NCI-H526 treated with DMSO at 0.1 percent for 48 hours (cell line): ENCODE measurements around the gene CEACAM16.
A peak's percentile ranks its signal among the peaks of the same experiment; 100 is the strongest.
"Not testable (repeated sequence)": the region's sequence is repeated elsewhere in the genome, so short reads cannot be mapped to it uniquely, and the experiment has no call there.

Experiments
- DNase-seq: peaks from one replicate; lab custom pipeline; 2025; lab: John Stamatoyannopoulos, UW

Gene CEACAM16, protein sequence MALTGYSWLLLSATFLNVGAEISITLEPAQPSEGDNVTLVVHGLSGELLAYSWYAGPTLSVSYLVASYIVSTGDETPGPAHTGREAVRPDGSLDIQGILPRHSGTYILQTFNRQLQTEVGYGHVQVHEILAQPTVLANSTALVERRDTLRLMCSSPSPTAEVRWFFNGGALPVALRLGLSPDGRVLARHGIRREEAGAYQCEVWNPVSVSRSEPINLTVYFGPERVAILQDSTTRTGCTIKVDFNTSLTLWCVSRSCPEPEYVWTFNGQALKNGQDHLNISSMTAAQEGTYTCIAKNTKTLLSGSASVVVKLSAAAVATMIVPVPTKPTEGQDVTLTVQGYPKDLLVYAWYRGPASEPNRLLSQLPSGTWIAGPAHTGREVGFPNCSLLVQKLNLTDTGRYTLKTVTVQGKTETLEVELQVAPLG

GRCh38 chr19:44698492-44699201 lies at the start of gene CEACAM16:
TSS of gene CEACAM16 (plus strand) at chr19:44699151. CDS start at chr19:44701457, 2,306 bp downstream.
- no peak for DNase-seq

DNA sequence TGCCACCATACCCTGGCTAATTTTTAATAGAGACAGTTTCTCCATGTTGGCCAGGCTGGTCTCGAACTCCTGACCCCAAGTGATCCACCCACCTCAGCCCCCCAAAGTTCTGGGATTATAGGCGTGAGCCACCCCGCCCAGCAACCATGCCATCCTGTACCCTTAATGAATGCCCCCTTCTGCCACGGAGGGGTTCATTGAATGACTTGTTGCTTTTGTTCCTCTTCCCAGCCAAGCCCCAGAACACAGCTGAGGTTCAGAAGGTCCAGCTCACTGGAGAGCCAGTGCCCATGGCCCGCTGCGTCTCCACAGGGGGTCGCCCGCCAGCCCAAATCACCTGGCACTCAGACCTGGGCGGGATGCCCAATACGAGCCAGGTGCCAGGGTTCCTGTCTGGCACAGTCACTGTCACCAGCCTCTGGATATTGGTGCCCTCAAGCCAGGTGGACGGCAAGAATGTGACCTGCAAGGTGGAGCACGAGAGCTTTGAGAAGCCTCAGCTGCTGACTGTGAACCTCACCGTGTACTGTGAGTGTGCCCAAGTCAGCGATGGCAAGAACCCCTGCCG lies 49.3 kb upstream of the CEACAM16 start:
- no peak for DNase-seq

GRCh38 chr19:44653343-44653742 lies 45.6 kb upstream of the CEACAM16 start:
- DNase-seq, result no peak

GRCh38 chr19:44653977-44654774 lies 44.8 kb upstream of the CEACAM16 start:
- no peak for DNase-seq

DNA sequence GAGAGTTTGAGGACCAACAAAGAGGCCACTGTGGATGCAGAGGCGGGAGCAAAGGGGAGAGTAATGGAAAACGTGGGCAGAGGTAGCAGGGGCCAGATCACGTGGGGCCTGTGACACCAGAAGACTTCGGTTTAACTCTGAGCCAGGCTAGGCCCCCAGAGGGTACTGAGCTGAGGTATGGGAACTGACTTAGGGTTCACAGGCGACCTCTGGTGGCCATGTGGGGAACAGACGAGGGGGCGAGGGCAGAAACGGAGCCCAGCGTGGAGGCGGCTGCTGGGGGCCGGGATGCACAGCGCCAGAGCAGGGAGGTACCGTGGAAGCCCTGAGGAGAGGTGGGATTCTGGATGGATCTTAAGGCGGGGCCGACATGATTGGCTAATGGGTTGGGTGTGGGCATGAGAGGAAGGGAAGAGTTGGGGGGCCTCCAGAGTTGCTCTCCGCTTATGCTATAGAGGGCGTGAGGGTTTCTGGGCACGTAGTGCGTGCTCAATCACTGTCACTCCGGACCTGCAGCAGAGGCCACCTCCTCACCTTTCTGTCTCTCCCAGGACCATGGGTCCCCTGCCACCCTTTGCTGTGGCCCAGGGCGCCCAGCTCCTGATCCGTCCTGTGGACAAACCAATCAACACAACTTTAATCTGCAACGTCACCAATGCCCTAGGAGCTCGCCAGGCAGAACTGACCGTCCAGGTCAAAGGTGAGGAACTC lies 41.6 kb upstream of the CEACAM16 start:
- DNase-seq, result peak; percentile 17

GRCh38 chr19:44658069-44658733 lies 40.8 kb upstream of the CEACAM16 start:
- no peak for DNase-seq

GRCh38 chr19:44660081-44660480 lies 38.9 kb upstream of the CEACAM16 start:
- DNase-seq, result no peak

GRCh38 chr19:44661205-44661604 lies 37.7 kb upstream of the CEACAM16 start:
- DNase-seq, result no peak

DNA sequence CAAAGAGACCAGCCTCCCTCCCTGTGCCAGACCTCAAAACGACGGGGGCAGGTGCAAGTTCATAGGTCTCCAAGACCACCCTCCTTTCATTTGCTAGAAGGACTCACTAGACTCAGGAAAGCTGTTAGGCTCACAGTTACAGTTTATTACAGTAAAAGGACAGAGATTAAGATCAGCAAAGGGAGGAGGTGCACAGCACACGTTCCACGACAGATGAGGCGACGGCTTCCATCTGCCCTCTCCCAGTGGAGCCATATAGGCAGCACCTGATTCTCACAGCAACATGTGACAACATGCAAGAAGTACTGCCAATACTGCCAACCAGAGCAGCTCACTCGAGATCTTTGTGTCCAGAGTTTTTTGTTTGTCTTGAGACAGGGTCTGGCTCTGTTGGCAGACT lies 37.0 kb upstream of the CEACAM16 start:
- no peak for DNase-seq

DNA sequence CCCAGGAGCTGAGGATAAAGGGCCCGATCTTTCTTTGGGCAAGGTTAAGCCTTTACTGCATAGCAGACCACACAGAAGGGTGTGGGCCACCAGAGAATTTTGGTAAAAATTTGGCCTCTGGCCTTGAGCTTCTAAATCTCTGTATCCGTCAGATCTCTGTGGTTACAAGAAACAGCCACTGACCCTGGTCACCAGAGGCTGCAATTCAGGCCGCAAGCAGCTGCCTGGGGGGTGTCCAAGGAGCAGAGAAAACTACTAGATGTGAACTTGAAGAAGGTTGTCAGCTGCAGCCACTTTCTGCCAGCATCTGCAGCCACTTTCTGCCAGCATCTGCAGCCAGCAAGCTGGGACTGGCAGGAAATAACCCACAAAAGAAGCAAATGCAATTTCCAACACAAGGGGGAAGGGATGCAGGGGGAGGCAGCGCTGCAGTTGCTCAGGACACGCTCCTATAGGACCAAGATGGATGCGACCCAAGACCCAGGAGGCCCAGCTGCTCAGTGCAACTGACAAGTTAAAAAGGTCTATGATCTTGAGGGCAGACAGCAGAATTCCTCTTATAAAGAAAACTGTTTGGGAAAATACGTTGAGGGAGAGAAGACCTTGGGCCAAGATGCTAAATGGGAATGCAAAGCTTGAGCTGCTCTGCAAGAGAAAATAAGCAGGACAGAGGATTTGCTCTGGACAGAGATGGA lies 36.1 kb upstream of the CEACAM16 start:
- no peak for DNase-seq

GRCh38 chr19:44663996-44664395 lies 35.0 kb upstream of the CEACAM16 start:
- no peak for DNase-seq

- DNase-seq, result no peak
Observed at GRCh38 chr19:44664976-44665375, 34.0 kb upstream of the CEACAM16 start.

DNA sequence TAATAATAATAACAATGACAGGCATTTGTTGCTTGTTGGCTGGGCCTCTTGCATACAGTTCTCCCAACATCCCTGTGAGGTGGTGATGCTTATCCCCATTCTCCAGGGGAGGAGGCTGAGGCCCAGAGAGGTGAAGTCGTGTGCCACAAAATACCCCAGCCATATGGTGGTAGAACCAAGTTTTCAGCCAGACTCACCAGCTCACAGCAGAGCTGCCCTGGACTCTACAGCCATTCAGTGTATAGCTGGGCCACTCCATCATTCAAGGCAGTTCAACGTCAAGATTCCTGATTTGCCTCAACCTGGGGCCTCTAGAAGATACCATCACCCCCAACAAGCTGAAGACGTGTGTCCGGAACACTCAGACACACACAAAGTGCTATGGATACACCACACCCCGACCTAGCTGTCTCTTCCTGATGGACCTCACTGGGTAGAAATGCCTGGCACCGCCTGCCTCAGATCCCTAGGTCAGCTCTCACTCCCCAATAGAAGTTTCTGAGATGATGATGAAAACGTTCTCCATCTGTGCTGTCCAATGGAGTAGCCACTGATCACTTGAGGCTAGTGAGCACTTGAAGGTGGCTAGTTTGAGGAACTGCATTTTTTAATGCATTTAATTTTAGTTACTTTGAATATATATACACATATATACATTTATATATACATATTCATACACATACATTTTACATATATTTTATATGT lies 31.9 kb upstream of the CEACAM16 start:
- DNase-seq, result no peak

DNA sequence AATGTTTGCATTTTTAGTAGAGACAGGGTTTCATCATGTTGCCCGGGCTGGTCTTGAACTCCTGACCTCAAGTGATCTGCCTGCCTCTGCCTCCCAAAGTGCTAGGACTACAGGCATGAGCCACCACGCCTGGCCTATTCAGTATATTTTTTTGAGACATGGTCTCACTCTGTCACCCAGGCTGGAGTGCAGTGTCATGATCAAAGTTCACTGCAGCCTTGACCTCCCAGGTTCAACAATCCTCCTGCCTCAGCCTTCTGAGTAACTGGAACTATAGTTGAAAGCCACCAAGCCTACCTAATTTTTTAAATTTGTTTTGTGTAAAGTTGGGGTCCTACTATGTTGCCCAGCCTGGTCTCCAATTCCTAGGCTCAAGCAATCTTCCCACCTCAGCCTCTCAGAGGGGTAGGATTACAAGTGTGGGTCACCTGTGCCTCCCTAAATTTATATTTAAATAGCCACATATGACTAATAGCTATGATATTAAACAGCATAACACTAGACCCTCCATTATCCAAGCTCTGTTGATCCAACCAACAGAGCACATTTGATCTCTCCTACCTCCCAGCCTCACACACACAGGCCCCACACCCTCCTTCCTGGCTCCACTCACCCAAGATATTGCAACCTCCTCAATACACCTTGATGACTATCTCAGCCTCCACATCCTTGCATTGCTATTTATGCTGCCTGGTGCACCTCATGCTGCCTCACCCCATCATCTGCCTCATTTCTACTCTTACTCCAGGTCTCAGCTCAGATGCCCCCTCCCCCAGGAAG lies 29.8 kb upstream of the CEACAM16 start:
- DNase-seq, result no peak

DNA sequence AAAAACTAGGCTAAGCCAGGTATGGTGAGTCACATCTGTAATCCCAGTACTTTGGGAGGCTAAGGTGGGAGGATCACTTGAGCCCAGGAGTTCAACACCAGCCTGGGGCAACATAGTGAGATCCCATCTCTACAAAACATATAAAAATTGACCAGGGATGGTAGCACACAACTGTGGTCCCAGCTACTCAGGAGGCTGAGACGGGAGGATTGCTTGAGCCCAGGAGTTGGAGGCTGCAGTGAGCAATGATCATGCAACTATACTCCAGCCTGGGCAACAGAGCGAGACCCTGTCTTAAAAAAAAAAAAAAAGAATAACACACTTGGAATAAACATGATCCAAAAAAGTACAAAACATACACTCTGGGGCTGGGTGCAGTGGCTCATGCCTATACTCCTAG lies 28.9 kb upstream of the CEACAM16 start:
- DNase-seq, result not testable (repeated sequence)

DNA sequence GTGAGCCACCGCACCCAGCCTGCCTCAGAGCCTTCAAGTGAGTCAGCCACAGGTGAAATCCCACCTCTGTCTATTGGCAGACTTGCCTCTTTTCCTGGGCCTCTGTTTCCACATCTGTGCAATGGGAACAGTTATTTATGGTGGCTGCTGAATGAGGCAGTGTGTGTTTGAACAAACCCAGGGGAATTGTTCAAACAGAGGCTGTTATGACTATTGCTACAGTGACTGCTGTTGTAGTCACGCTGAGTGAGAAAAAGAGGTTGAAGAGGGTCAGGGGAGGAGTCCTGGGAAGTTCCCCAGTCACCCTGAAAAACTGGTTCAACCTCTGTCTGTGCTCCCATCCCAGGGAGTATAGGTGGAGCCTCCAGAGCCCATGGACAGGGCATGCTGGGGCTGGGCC lies 27.6 kb upstream of the CEACAM16 start, which contains the start of gene CEACAM19:
Gene CEACAM19 (plus strand): TSS at position 83 of the 400 bp plus-strand sequence. CDS start 450 bp downstream, outside the sequence.
- no peak for DNase-seq

- no peak for DNase-seq
Observed at GRCh38 chr19:44672226-44672625, 26.7 kb upstream of the CEACAM16 start.

DNA sequence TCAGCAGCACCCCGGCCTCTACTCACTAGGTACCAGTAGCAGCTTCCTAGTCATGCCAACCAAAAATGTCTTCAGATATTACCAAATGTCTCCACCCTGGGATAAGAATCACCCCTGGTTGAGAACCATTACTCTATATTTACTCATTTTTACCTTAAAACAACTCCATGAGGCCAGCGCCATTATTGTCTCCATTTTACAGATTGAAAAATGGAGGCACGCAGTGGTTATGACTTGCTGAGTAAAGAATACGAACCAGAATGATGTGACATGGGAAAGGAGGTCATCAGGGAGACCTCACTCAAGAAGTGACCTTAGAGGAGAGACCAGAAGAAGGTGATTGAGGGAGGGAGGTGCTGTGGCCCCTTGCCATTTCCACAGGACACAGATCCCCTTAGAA lies 25.4 kb upstream of the CEACAM16 start:
- no peak for DNase-seq

GRCh38 chr19:44675521-44675920 lies 23.4 kb upstream of the CEACAM16 start:
- no peak for DNase-seq
